Measurements from ENCODE around the gene JAK1.

The JAK1 gene

DNA sequence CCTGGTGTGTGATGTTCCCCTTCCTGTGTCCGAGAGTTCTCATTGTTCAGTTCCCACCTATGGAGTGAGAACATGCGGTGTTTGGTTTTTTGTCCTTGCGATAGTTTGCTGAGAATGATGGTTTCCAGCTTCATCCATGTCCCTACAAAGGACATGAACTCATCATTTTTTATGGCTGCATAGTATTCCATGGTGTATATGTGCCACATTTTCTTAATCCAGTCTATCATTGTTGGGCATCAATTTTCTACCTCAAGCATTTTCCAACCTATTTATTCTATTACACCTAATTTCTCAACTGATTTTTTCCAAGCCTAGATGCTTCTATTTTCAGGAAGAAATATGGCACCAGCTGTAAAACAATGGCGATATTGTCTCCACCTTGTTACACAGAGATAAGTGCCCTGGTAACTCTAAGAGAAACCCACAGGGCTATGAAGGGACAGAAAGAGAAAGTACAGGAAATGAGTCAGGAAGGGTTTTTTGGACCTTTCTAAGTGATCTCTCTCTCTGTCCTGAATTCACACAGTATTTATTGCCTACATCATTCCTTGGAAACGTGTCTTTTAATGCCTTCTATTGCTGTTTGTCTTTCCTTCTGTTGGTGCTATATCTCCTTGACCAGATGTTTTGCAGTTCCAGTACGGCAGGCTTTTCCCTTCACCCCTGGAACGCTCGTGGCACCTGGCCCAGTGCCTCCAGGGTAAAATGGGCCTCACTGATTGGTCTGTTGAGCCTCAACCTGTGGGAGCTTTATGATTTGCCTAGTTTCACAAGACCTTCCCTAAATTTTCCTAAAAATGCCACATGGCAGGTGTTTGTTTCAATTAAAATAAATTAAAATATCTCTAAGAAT is 14.6 kb upstream of the JAK1 start:
- DNase-seq (ENCODE audit: low read depth), result no peak

DNA sequence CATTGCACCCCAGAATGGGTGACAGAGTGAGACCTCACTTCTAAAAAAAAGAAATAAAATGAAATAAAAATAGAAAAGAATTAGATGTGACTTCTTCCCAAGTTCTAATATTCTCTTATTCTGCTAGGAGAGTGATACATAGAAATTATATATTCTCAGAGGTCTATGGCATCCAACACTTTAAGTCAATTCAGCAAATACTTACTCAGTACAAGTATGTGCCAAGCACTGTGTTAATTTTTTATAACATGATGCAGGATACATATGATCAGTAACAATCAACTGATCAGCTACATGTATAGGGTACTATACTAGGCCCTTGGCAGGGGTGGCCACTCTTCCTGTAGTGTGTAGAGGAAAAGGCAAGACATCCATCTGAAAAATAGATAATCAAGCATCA is 13.0 kb upstream of the JAK1 start:
- DNase-seq (ENCODE audit: low read depth), result no peak

DNA sequence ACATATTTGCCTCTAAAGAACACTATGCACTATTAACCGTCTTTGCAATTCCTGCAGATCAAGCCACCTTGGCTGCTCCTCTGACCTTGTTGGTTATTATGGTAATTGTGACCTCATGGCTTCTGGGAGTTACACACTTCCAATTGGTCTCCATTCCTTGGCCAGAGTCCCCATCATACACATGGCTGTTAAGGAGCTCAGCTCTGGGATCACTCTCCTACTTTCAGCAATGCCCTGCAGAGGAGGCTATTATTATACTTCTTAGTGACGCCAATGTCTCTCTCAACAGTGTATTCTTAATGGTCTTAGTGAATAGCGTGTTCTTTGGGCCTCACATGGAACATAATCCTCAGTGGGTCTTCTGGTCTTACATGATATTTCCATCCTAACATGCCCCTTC is 10.0 kb upstream of the JAK1 start:
- no peak for DNase-seq (ENCODE audit: low read depth)

DNA sequence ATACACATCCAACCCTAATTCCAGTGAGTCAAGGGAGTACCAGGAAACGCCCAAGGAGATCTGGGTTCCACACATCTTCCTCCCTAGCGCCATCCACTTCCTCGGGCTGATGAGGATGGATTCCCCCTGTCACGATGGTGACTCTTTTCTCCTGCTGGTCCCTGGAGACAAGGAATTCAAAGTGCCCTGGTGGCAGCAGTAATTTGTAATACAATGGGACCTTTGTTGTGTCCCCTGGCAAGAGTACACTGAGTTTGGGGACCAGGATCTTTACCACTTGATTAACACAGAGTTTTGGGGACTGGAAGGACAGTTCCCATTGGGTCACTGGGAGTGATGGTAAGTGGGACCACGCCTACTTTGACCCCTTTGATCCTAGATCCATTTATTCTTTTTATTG is 9.4 kb upstream of the JAK1 start:
- DNase-seq (ENCODE audit: low read depth), result no peak

DNA sequence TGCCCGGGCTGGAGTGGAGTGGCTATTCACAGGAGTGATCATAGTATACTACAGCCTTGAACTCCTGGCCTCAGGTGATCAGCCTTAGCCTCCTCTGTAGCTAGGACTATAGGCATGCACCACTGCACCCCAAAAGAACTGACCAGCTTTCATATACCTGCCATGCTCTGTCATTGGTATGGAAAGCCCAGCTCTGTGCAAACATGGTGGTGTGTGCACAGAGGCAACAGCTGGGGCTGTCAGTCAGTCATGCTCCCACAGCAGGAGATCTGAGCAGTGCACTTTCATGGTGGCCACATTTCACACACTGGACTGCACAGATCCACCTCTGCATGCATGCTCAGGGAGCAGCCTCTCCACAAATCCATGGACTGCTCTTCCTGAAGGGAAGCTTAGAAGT is 8.8 kb upstream of the JAK1 start:
- no peak for DNase-seq (ENCODE audit: low read depth)

DNA sequence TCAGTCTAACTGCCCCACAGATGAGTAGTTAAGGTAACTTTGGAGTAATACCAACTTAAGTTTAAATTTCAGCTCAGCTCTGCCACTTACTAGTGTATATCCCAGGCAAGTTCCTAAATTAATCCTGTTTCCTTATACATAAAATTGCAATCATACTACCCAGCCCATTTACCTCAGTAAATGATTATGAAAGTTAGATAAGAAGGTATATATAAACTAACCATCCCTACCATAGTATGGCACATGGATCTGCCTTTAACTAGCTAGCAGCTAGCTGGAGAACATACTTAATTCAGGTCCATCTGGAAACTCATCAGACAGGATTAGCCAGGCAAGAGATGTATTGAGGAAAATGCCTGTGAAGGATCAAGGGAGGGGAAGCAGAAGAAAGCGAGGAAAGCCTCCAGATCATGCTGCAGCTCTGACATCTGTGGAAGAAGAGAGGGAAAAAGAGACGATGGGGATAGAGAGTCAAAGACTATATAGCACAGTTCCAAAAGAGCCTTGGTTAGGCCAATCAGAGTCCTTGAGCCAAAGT is 8.0 kb upstream of the JAK1 start:
- no peak for DNase-seq (ENCODE audit: low read depth)

DNA sequence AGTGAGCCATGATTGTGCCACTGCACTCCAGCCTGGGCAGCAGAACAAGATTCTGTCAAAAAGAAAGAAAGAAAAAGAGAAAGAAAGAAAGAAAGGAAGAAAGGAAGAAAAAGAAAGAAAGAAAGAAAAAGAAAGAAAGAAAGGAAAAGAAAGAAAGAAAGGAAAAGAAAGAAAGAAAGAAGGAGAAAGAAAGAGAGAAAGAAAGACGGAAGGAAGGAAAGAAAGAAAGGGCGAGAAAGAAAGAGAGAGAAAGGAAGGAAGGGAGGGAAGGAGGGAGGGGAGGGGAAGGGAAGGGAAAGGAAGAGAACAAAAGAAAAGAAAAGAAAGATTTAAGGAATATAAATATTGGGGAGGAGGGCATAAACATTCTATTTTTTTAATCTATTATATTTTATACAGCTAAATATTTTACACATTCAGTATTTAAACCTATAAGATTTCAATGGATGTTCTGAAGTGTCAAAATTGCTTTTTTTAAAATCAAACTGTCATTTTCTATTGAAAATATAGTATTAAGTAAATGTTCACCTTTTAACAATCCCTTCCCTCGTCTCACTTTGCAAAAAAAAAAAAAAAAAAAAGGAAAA is 6.8 kb upstream of the JAK1 start:
- DNase-seq (ENCODE audit: low read depth), result no peak

DNA sequence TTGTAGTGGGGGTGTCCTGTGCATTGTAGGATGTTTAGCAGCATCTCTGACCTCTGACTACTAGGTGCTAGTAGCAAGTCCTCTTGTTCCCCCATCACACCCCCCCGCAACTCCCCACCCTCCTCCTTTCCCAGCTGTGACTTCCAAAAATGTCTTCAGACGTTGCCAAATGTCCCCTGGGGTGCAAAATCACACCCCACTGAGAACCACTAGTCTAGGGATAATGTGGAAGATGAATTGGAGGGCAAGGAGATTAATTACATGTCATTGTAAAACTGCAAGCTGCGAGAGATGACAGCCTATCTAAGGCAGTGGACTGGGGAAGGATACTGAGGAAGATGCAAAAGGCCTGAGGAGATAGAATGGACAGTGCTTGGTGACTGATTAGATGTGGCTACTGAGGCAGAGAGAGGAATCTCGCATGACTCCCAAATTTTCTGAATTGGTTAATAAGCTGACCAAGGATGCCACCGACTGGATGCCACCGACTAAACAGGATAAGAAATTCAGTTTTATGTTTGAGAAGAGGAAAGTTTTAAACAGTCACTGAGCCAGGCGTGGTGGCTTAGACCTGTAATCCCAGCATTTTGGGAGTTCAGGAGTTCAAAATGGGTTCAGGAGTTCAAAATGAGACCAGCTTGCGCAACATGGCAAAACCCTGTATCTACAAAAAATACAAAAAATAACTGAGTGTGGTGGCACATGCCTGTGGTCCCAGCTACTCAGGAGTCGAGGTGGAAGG is 3.1 kb upstream of the JAK1 start:
- DNase-seq (ENCODE audit: low read depth), result no peak

DNA sequence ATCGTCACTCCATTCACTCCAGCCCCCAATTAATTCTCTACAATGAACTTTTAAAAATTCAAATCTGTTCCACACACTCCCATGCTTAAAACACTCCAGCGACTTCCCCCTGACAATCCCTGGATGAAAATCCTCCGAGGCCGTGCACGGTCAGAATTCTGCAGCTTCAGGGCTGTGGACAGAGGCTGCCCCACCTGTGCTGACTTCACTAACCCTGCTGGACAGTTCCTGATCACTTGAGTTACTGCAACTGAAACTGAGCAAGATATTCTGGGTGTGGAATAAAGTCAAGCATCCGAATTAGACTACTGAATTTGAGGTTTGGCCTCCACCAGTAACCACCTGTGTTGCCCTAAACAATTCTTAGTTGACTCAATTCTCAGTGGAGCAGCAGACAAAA is 1.0 kb upstream of the JAK1 start:
- DNase-seq (ENCODE audit: low read depth), result no peak

DNA sequence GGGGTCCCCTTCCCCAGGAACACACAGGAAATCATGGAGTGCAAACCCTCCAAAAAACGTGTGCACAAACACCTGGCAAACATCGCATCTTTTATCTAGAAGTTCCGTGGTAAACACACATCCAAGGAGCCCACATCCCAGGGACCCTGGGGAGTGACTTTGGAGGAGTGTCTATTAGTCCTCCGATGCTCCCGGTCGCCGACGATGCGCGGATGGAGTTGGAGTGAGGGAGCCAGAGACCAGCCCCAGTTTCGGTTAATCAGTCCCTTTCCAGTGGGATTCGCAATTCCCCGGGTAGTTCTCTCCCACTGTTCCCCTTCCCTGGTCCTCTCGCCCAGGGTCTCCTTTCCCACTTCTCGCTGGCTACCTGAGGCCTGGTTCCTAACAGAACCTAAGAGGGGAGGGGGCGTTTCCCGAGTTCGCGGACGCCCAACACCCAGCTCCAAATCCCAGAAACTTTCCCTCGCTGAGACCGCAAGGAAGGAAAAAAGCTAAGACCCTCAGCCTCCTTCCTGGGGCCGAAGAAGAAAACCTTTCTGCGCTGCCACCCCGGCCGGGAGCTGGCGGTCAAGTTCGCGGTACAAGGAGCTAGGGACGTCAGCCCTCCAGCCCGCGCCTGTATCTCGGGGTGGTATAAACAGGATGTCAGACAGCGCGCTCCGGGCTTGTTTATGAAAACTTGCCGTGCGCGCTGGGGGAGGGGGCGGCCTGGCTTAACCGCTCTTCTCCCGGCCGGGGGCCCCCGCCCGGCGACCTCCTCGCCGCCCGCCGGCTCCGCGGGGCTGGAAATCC is 787 bp downstream of the JAK1 start:
- DNase-seq (ENCODE audit: low read depth), result peak; percentile 70

DNA sequence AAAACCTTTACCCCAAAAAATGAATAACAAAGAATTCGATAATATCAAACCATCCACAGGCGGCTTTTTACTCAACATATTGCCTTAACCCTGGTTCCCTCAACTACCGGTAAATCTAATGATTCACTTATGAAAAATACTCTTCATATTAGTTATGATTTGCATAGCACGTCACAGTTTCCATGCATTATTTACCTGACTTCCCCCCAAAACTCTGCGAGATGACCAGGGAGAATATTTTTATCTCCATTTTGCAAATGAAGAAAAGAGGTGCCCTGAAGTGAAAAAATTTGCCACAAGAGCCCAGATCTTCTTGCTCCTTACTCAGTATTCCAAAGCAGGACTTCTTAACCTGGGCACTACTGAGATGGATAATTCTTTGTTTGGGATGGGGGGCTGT is 2.9 kb downstream of the JAK1 start:
- DNase-seq (ENCODE audit: low read depth), result no peak

DNA sequence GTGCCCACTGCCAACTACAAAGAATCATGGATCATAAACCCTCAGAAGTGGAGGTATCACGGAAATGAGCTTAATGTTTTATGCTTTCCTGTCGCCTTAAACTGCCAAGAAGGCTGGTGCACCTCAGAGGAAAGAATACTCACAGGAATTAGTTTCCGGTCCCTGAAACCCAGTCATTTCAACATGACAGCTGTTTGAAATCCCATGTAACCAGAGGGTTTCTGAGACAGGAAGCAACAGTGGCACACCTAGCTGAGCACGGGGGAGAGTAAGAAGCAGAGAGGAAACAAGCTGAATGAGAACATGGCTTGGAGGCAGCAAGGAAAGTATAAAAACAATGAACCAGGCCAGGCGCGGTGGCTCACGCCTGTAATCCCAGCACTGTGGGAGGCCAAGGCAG is 3.9 kb downstream of the JAK1 start:
- DNase-seq (ENCODE audit: low read depth), result peak; percentile 2

DNA sequence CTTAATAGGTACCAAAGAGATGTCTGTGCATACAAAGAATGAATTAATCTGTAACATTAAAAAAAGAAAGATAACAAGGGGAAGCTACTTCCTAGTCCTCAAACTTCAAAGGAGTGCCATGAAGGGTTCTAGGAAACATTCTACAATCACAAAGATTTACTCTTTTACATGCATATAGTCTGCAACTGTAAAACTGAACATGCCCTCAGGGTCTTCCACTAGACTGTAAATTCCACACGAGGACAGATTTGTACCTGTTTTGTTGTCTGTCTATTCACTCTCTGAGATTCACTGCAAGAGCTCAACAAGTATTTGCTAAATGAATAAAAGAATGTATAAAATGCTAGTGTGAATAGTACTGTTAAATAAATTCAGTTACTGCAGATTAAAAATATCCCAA is 4.4 kb downstream of the JAK1 start:
- no peak for DNase-seq (ENCODE audit: low read depth)

DNA sequence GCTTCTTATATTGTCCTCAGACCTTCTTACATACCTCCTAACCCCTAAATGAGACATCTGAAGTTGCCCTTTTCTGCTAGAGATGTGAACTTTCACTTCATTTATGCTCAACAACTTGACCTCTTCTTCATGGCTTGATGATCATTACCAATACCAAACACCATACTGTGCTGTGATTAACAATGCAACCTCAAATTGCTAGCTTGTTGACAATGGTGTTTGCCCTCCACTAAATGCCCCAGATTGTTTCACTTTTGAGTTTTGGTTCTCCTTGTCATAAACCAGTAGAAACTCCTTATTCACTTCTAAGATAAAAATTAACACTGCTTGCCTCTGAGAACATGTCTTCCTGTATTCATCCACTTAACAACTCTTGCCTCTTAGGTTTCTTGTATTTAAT is 5.6 kb downstream of the JAK1 start:
- DNase-seq (ENCODE audit: low read depth), result no peak

DNA sequence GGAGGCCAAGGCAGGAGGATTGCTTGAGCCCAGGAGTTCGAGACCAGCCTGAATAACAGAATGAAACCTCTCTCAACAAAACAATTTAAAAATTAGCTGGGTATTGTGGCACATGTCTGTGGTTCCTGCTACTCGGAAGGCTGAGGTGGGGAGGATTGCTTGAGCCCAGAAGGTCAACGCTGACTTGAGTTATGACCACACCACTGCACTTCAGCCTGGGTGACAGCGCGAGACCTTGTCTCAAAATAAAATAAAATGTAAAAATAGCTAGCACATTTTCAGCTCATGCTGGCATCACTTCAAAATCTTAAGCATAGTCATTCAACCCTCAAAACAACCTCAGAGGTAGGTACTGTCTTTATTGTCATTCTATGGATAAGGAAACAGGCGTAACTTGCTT is 6.4 kb downstream of the JAK1 start:
- no peak for DNase-seq (ENCODE audit: low read depth)

DNA sequence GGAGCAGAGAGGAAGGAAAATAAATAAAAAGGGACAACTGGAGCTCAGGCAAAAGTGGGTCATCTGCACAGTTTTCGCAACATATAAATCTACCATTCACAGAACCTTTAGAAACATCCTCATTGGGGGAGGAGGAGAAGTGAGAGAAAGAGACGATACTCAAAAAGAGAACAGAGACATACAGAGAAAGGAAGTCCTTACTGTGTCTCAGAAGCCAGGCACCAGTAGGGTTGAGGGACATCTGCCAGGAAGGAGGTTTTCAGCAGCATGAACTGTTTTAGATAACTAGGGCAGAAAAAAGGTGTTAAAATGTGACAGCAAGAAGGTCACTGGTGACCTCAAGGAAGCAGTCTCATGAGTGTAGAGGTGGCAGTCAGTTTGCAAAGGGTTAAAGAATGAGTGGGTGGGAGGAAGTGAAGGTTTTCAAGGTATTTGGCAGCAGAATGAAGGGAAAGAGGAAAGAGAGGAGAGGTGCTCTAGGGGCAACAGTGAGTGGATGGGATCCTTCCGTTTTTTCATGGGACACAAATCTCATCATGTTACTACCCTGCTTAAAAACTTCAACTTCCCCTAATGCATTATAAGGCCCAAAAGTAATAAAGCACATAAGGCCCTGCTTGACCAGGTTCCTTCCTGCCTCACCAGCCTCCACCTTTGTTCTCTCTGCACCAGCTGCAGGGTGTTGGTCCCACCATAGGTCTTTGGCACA is 9.5 kb downstream of the JAK1 start:
- DNase-seq (ENCODE audit: low read depth), result no peak

DNA sequence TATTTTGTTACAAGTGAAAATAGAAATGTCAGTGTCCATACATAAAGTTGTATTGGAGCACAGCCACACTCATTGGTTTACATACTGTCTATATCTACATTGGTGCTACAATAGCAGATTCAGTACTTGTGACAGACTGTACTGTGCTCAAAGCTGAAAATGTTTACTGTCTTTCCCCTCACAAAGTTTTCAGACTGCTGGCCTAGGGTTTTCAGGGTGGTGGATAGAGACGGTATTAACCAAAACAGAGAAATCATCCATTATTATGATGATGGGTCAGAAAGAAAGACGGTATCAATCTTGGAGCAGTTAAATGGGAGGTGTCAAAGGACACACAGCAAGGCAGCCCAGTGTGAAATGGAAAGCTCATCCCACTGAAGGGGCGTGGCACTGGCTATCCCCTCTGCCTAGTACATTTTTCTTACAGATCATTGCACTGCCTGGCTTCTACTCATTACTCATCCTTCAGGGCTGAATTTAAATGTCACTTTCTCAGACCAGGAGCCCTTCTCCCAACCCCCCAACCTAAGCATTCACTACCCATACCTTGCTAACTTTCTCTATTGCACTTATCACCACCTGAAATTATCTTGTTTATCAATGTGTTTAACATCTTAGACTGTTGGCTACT is 10.2 kb downstream of the JAK1 start:
- no peak for DNase-seq (ENCODE audit: low read depth)

DNA sequence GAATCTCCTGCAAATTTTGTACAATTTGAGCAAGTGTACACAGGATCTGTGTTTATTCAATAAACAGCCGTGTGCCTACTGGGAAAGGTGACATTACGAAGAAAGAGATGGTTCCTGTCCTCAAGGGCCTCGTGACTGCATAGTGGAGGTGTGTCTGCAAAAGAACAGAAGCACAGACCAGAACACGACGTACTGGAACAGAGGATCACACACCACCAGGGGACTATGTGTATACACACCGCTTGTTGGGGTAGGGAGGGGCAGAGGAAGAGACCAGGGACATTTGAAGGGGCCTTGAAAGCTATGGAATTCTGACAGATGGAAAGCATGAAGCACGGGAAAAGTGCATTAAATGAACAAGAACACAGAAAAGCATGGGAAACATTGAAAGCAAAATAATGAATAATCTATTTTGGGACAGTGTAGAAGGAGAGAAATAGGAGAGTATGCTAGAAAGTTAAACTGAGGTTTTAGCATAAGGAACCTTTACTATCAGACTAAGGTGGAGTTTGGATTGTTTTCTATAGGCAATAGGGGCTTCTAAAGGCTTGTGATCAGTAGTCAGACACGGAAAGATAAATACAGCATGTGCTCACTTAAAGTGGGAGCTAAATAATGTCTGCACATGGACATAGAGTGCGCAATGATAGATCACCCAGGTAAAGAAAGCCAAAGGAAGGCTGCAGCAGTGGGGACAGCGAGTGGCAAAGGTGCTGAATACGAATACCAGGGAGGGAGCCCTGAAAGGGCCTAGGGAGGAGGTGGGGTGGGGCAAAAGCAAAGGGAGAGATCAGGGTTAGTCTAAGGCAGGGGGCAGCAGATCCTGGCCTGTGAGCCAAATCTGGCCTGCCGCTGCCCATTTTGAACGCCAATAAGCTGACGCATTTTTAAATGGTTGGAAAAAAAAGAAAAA is 11.0 kb downstream of the JAK1 start:
- DNase-seq (ENCODE audit: low read depth), result no peak

DNA sequence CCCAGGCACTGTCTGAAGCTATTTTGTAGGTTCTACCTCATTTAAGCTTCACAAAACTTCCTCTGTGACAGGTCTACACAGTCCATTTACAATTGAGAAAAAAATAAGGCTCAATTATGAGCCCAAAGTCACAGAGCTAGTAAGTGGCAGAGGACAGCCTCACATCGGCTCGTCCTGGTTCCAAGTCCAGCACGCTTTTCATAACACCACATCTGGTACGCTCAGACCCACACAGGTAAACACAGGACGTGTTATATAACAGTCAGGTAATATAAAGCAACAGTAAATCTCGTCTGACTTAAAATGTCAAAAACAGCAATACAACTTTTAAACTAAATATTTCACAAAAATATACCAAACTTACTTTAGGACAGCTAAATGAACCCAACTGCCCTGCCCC is 13.1 kb downstream of the JAK1 start:
- no peak for DNase-seq (ENCODE audit: low read depth)

DNA sequence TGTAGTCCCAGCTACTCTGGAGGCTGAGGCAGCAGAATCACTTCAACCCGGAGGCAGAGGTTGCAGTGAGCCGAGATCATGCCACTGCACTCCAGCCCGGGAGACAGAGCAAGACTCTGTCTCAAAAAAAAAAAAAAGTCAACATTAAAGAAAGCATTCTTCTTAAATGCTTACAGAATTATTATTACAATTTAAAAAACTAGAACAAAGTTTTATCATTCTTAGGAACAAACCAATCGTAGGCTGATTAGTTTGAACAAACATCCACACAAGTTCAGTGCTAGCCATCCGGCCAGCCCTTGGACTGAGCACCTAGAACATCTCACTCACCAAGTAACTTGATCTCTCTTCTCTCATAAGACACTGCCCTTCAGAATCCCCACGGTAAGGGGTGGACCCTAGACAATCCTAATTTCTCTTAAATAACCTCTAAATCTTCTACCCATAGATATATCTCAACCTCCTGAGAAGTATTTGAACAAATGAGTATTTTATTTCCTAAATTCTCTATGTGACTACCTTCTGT is 16.0 kb downstream of the JAK1 start:
- DNase-seq (ENCODE audit: low read depth), result no peak
